Caco-2 (cell line): Measurements from ENCODE around the gene ZNF75A. TPM values are rescaled to one million over a fixed set of nuclear protein-coding genes. Genes with fewer than 3 reads are reported as not detected.
A peak's percentile ranks its signal among the peaks of the same experiment; 100 is the strongest.

Experiments used
- BruUV-seq: library from RNA; stranded (reverse); fragments of 400-500 nt; replicated peaks from 2 replicates; lab custom pipeline; 2021; lab: Mats Ljungman, UMichigan
- CTCF ChIA-PET: fragments of 300-600 bp; sonication (Branson Sonifier 250); formaldehyde crosslinking; loops from one replicate; lab custom pipeline; 2022; ENCODE audit warnings: antibody characterized with exemption; lab: Charles Lee
- POLR2A ChIA-PET: fragments of 300-600 bp; sonication (Branson Sonifier 250); formaldehyde crosslinking; loops from one replicate; lab custom pipeline; 2022; ENCODE audit warnings: antibody characterized with exemption; lab: Charles Lee
- DNase-seq, 2 experiments: peaks; one replicate each; pipeline versions ENCODE4 v3.0.0 to v3.0.0-alpha.2; 2020 to 2022
- H3K27me3 ChIP-seq: replicated peaks from 2 replicates; pipeline ENCODE4 v1.6.0; 2011; ENCODE audit warnings: low read length; ENCODE audit not compliant: control insufficient read depth, insufficient read depth
- H3K36me3 ChIP-seq: 2 replicates; pipeline ENCODE4 v1.5.1; 2011; ENCODE audit warnings: low read length; ENCODE audit not compliant: control insufficient read depth, insufficient read depth
- H3K4me1 ChIP-seq: fragments of 250-450 bp; sonication (Bioruptor Pico); 2 replicates; pipeline ENCODE4 v1.5.1; 2020; ENCODE audit warnings: mild to moderate bottlenecking
- H3K4me3 ChIP-seq: 2 replicates; pipeline ENCODE4 v1.5.1; 2011; ENCODE audit warnings: low read depth, mild to moderate bottlenecking, control low read depth, low read length
- H3K9me3 ChIP-seq: fragments of 250-450 bp; sonication (Bioruptor Pico); 2 replicates; pipeline ENCODE4 v1.5.1; 2020; ENCODE audit warnings: mild to moderate bottlenecking, moderate library complexity
- H3K27ac Mint-ChIP-seq: one replicate; pipeline ENCODE4 v1.8.0; 2022; ENCODE audit warnings: mixed read lengths; ENCODE audit not compliant: unreplicated experiment
- H3K27me3 Mint-ChIP-seq: one replicate; pipeline ENCODE4 v1.8.0; 2022; ENCODE audit warnings: mixed read lengths; ENCODE audit not compliant: insufficient read depth, unreplicated experiment
- H3K36me3 Mint-ChIP-seq: one replicate; pipeline ENCODE4 v1.8.0; 2022; ENCODE audit warnings: mild to moderate bottlenecking, mixed read lengths; ENCODE audit not compliant: insufficient read depth, unreplicated experiment
- H3K4me1 Mint-ChIP-seq: one replicate; pipeline ENCODE4 v1.8.0; 2022; ENCODE audit warnings: low read depth, mixed read lengths; ENCODE audit not compliant: unreplicated experiment
- H3K4me3 Mint-ChIP-seq: one replicate; pipeline ENCODE4 v1.8.0; 2022; ENCODE audit warnings: mild to moderate bottlenecking, moderate library complexity, mixed read lengths; ENCODE audit not compliant: unreplicated experiment
- H3K9me3 Mint-ChIP-seq: one replicate; pipeline ENCODE4 v1.8.0; 2022; ENCODE audit warnings: mixed read lengths; ENCODE audit not compliant: unreplicated experiment
- CTCF ChIP-seq, 2 experiments: fragments of 200-600 bp in 1 of 2; IDR thresholded peaks; 1 replicate in 1 of 2; 2 replicates in 1 of 2; pipeline versions ENCODE4 v1.5.1 to v1.8.0; 2011 to 2022; ENCODE audit warnings: antibody characterized with exemption in 1 of 2, control low read depth in 1 of 2, inconsistent platforms in 1 of 2, low read depth in 1 of 2, low read length in 1 of 2, mild to moderate bottlenecking in 1 of 2, moderate library complexity in 1 of 2; ENCODE audit not compliant: insufficient read depth in 1 of 2, severe bottlenecking in 1 of 2, unreplicated experiment in 1 of 2
- intact Hi-C: fragments of 100-400 bp; cut with micrococcal nuclease; formaldehyde crosslinking; loops from one replicate; pipeline ENCODE4 v1.10.0; 2022; ENCODE audit not compliant: unreplicated experiment
- total RNA-seq: library from RNA; stranded (reverse); gene quantifications from 2 replicates; pipeline ENCODE4 v1.2.3, GENCODE V29; 2022

ZNF75A gene
- total RNA-seq, 1 experiment from 2014 or later: 29.1 TPM

GRCh38 chr16:3285131-3285530, 20.2 kb upstream of the ZNF75A start:
- H3K9me3 ChIP-seq: peaks cover 19% of the 10 kb centered on the region
- no peak for TF ChIP-seq CTCF (IDR thresholded peaks at IDR 0.05; ENCODE audit: insufficient read depth in 1 of 2, low read depth in 1 of 2, low read length in 1 of 2, severe bottlenecking in 1 of 2, unreplicated experiment in 1 of 2)
- Mint-ChIP-seq H3K4me1 (no peaks in the 10 kb centered on the region), H3K9me3 (no peaks in the 10 kb centered on the region), H3K4me3 (peak overlapping the region; percentile 98), H3K27ac (no peak overlapping the region), H3K36me3 (peaks cover 70% of the 10 kb centered on the region), H3K27me3 (no peaks in the 10 kb centered on the region)
- intact Hi-C loops: loop anchor here (10.0 kb wide), 1 partner anchor 120 kb away; the partner anchor contains the start of genes ZNF174 and ZSCAN32
- H3K4me3 ChIP-seq: peak overlapping the region; percentile 72
- ChIA-PET CTCF (no interaction called here), POLR2A (no interaction called here)
- no peaks in the 10 kb centered on the region for H3K27me3 ChIP-seq
- BruUV-seq: no TSS peak
- H3K36me3 ChIP-seq: peaks cover 25% of the 10 kb centered on the region
- peaks cover 19% of the 10 kb centered on the region for H3K4me1 ChIP-seq
- DNase-seq: no peak

- CTCF ChIA-PET: no interaction called here
- no peak for DNase-seq
- no TSS peak for BruUV-seq
- Mint-ChIP-seq H3K27me3 (no peaks in the 10 kb centered on the region), H3K4me1 (no peaks in the 10 kb centered on the region), H3K4me3 (no peak overlapping the region), H3K27ac (no peak overlapping the region), H3K36me3 (peaks cover 93% of the 10 kb centered on the region), H3K9me3 (peaks cover 10% of the 10 kb centered on the region)
- peaks cover 32% of the 10 kb centered on the region for H3K36me3 ChIP-seq
- no peaks in the 10 kb centered on the region for H3K27me3 ChIP-seq
- peaks cover 38% of the 10 kb centered on the region for H3K9me3 ChIP-seq
- POLR2A ChIA-PET: no interaction called here
- H3K4me1 ChIP-seq: no peaks in the 10 kb centered on the region; the same call in 1 of the 2 replicates
- intact Hi-C loops: loop anchor here (10.0 kb wide), 1 partner anchor 115 kb away; the partner anchor contains the start of genes ZNF174 and ZSCAN32
- no peak overlapping the region for H3K4me3 ChIP-seq
- no peak for TF ChIP-seq CTCF (IDR thresholded peaks at IDR 0.05; ENCODE audit: insufficient read depth in 1 of 2, low read depth in 1 of 2, low read length in 1 of 2, severe bottlenecking in 1 of 2, unreplicated experiment in 1 of 2)
Observed at GRCh38 chr16:3289998-3290673, 15.2 kb upstream of the ZNF75A start.

GRCh38 chr16:3292604-3293003, 12.7 kb upstream of the ZNF75A start:
- ChIA-PET CTCF (no interaction called here), POLR2A (no interaction called here)
- intact Hi-C loops: no loop called here
- Histone ChIP-seq H3K4me3 (no peak overlapping the region), H3K9me3 (peaks cover 38% of the 10 kb centered on the region), H3K27me3 (no peaks in the 10 kb centered on the region), H3K4me1 (no peaks in the 10 kb centered on the region), H3K36me3 (peaks cover 21% of the 10 kb centered on the region)
- no peaks in the 10 kb centered on the region for H3K27me3 Mint-ChIP-seq
- no peak overlapping the region for H3K27ac Mint-ChIP-seq
- no peak overlapping the region for H3K4me3 Mint-ChIP-seq
- peaks cover 72% of the 10 kb centered on the region for H3K36me3 Mint-ChIP-seq
- H3K4me1 Mint-ChIP-seq: no peaks in the 10 kb centered on the region
- no peak for TF ChIP-seq CTCF (IDR thresholded peaks at IDR 0.05; ENCODE audit: insufficient read depth in 1 of 2, low read depth in 1 of 2, low read length in 1 of 2, severe bottlenecking in 1 of 2, unreplicated experiment in 1 of 2)
- peaks cover 10% of the 10 kb centered on the region for H3K9me3 Mint-ChIP-seq
- no TSS peak for BruUV-seq
- DNase-seq: no peak
